ENCODE data around the gene PIN4.
"Not testable (repeated sequence)": the region's sequence is repeated elsewhere in the genome, so short reads cannot be mapped to it uniquely, and the experiment has no call there.

Gene PIN4
- total RNA-seq: 2.2 to 7.2 reads per million in 2 donors

- peak; percentile 44 to 95 (median 69) for DNase-seq
These were observed at the start of gene PIN4 for GRCh38 chrX:72181178-72182125. TSS of gene PIN4 (plus strand) at chrX:72181757. CDS start at chrX:72181786, 29 bp downstream.

- no peak for DNase-seq
These were observed 49.1 kb upstream of the PIN4 start for GRCh38 chrX:72132456-72132855.

- no peak for DNase-seq
These were observed 47.6 kb upstream of the PIN4 start for GRCh38 chrX:72133851-72134546.

GRCh38 chrX:72137846-72138495 lies 43.6 kb upstream of the PIN4 start:
- no peak for DNase-seq

GRCh38 chrX:72139538-72139937 lies 42.0 kb upstream of the PIN4 start:
- DNase-seq: no peak

- peak in 1 of 5 experiments; percentile 59 for DNase-seq
These were observed 40.1 kb upstream of the PIN4 start for GRCh38 chrX:72141372-72142004.

- no peak for DNase-seq
These were observed 39.3 kb upstream of the PIN4 start for GRCh38 chrX:72142094-72142793.

GRCh38 chrX:72142794-72143608 lies 38.6 kb upstream of the PIN4 start:
- no peak for DNase-seq

GRCh38 chrX:72143609-72143907 lies 38.0 kb upstream of the PIN4 start:
- DNase-seq: no peak

GRCh38 chrX:72145181-72145580 lies 36.4 kb upstream of the PIN4 start:
- DNase-seq: no peak

GRCh38 chrX:72146527-72146926 lies 35.0 kb upstream of the PIN4 start:
- no peak for DNase-seq

GRCh38 chrX:72158773-72159172 lies 22.8 kb upstream of the PIN4 start:
- DNase-seq: no peak

- DNase-seq: no peak
These were observed 21.8 kb upstream of the PIN4 start for GRCh38 chrX:72159769-72160168.

GRCh38 chrX:72165551-72165950 lies 16.0 kb upstream of the PIN4 start:
- DNase-seq: no peak

- peak in 3 of 5 experiments; percentile 13 to 90 (median 61) for DNase-seq
These were observed 12.4 kb upstream of the PIN4 start for GRCh38 chrX:72169008-72169728.

GRCh38 chrX:72176289-72176688 lies 5.3 kb upstream of the PIN4 start:
- not testable (repeated sequence) for DNase-seq

GRCh38 chrX:72176981-72177380 lies 4.6 kb upstream of the PIN4 start:
- DNase-seq: no peak

- DNase-seq: no peak
These were observed 1.0 kb upstream of the PIN4 start for GRCh38 chrX:72180539-72180938.

- DNase-seq: no peak
These were observed 1.4 kb downstream of the PIN4 start for GRCh38 chrX:72182924-72183323.

- DNase-seq: no peak
These were observed 20.4 kb downstream of the PIN4 start for GRCh38 chrX:72201836-72202536.
